Stimulated activated naive CD8-positive, alpha-beta T cell treated with anti-CD3 and anti-CD28 coated beads, Interleukin-15, amount 100 ng/mL, for 72 hours (primary cell): ENCODE measurements around the gene TMCO1.
A peak's percentile ranks its signal among the peaks of the same experiment; 100 is the strongest.
"Not testable (repeated sequence)": the region's sequence is repeated elsewhere in the genome, so short reads cannot be mapped to it uniquely, and the experiment has no call there.

Source experiments
- ATAC-seq: fragments of 150-1000 bp; cut with Tn5 transposase; 2 replicates; pipeline ENCODE4 v1.10.0; 2021; ENCODE audit warnings: mild to moderate bottlenecking, moderate library complexity
- DNase-seq, 2 donors: peaks; one replicate each; pipeline ENCODE4 v3.0.0; 2021 to 2022
- H3K27ac Mint-ChIP-seq, 2 donors: one replicate each; pipeline ENCODE4 v1.8.0; 2022; ENCODE audit warnings: mild to moderate bottlenecking in 2 of 2, mixed read lengths in 2 of 2, moderate library complexity in 2 of 2
- H3K27me3 Mint-ChIP-seq: one replicate; pipeline ENCODE4 v1.8.0; 2022; ENCODE audit warnings: mixed read lengths
- H3K4me1 Mint-ChIP-seq: one replicate; pipeline ENCODE4 v1.8.0; 2022; ENCODE audit warnings: mild to moderate bottlenecking, mixed read lengths
- H3K4me3 Mint-ChIP-seq, 2 donors: one replicate each; pipeline ENCODE4 v1.8.0; 2022; ENCODE audit warnings: mild to moderate bottlenecking in 2 of 2, mixed read lengths in 2 of 2, moderate library complexity in 1 of 2
- H3K9me3 Mint-ChIP-seq, 2 donors: one replicate each; pipeline ENCODE4 v1.8.0; 2022; ENCODE audit warnings: mixed read lengths in 2 of 2

TMCO1 gene

GRCh38 chr1:165712764-165713163 is 55.9 kb downstream of the TMCO1 start:
- DNase-seq (no peak), ATAC-seq (no peak)
- Mint-ChIP-seq H3K4me3 (no peak overlapping the region), H3K4me1 (no peaks in the 10 kb centered on the region), H3K27me3 (peaks cover 18% of the 10 kb centered on the region), H3K9me3 (no peaks in the 10 kb centered on the region), H3K27ac (peak overlapping the region in 1 of 2 donors; percentile 52)

GRCh38 chr1:165707984-165708706 is 60.5 kb downstream of the TMCO1 start:
- ATAC-seq (no peak), DNase-seq (no peak)
- Mint-ChIP-seq H3K4me3 (no peak overlapping the region), H3K9me3 (no peaks in the 10 kb centered on the region), H3K27ac (no peak overlapping the region), H3K4me1 (no peaks in the 10 kb centered on the region), H3K27me3 (peaks cover 35% of the 10 kb centered on the region)

- Mint-ChIP-seq H3K27me3 (peaks cover 26% of the 10 kb centered on the region), H3K9me3 (no peaks in the 10 kb centered on the region), H3K4me1 (peaks cover 5% of the 10 kb centered on the region), H3K4me3 (no peak overlapping the region), H3K27ac (no peak overlapping the region)
- ATAC-seq (no peak), DNase-seq (no peak)
These were observed 65.0 kb downstream of the TMCO1 start for GRCh38 chr1:165703648-165704047.

GRCh38 chr1:165701922-165702321 is 66.7 kb downstream of the TMCO1 start:
- H3K4me3 Mint-ChIP-seq, DNase-seq, H3K4me1 Mint-ChIP-seq, H3K9me3 Mint-ChIP-seq, ATAC-seq: not testable (repeated sequence)
- Mint-ChIP-seq H3K27ac (peak overlapping the region in 1 of 2 donors; percentile 43), H3K27me3 (peaks cover 12% of the 10 kb centered on the region)

GRCh38 chr1:165699577-165699976 is 69.1 kb downstream of the TMCO1 start:
- Mint-ChIP-seq H3K27ac (peak overlapping the region; percentile 30 to 57), H3K9me3 (no peaks in the 10 kb centered on the region), H3K4me3 (peak overlapping the region; percentile 39 to 98), H3K27me3 (no peaks in the 10 kb centered on the region), H3K4me1 (peaks cover 23% of the 10 kb centered on the region)
- no peak for ATAC-seq
- DNase-seq = no peak

GRCh38 chr1:165698761-165699052 is 70.0 kb downstream of the TMCO1 start:
- no peak for DNase-seq
- peaks cover 23% of the 10 kb centered on the region for H3K4me1 Mint-ChIP-seq
- no peaks in the 10 kb centered on the region for H3K27me3 Mint-ChIP-seq
- no peak for ATAC-seq
- peak overlapping the region; percentile 91 to 99 for H3K27ac Mint-ChIP-seq
- H3K9me3 Mint-ChIP-seq = no peaks in the 10 kb centered on the region
- peak overlapping the region; percentile 97 to 98 for H3K4me3 Mint-ChIP-seq

- DNase-seq (peak; percentile 84 to 85), ATAC-seq (peak; percentile 94)
- H3K9me3 Mint-ChIP-seq = no peaks in the 10 kb centered on the region
- peaks cover 23% of the 10 kb centered on the region for H3K4me1 Mint-ChIP-seq
- peak within 1 kb of the TSS; percentile 97 to 99 for H3K27ac Mint-ChIP-seq
- peak within 1 kb of the TSS; percentile 97 to 98 for H3K4me3 Mint-ChIP-seq
- H3K27me3 Mint-ChIP-seq = no peaks in the 10 kb centered on the region
These were observed 70.5 kb downstream of the TMCO1 start, which contains the start of gene ALDH9A1 for GRCh38 chr1:165697881-165698760. Gene ALDH9A1 (minus strand): TSS chr1:165698562. CDS start chr1:165698558, 4 bp downstream.

- H3K4me3 Mint-ChIP-seq = peak overlapping the region; percentile 97 to 98
- peaks cover 23% of the 10 kb centered on the region for H3K4me1 Mint-ChIP-seq
- DNase-seq (no peak), ATAC-seq (no peak)
- H3K27ac Mint-ChIP-seq = peak overlapping the region in 1 of 2 donors; percentile 99
- no peaks in the 10 kb centered on the region for H3K9me3 Mint-ChIP-seq
- H3K27me3 Mint-ChIP-seq = no peaks in the 10 kb centered on the region
These were observed 71.2 kb downstream of the TMCO1 start for GRCh38 chr1:165697491-165697880.

GRCh38 chr1:165696625-165697100 is 72.0 kb downstream of the TMCO1 start:
- ATAC-seq (no peak), DNase-seq (no peak)
- H3K4me3 Mint-ChIP-seq = peak overlapping the region; percentile 67 to 97
- no peaks in the 10 kb centered on the region for H3K27me3 Mint-ChIP-seq
- peaks cover 29% of the 10 kb centered on the region for H3K4me1 Mint-ChIP-seq
- peak overlapping the region in 1 of 2 donors; percentile 80 for H3K27ac Mint-ChIP-seq
- H3K9me3 Mint-ChIP-seq = no peaks in the 10 kb centered on the region

GRCh38 chr1:165695031-165695430 is 73.6 kb downstream of the TMCO1 start:
- Mint-ChIP-seq H3K4me1 (peaks cover 38% of the 10 kb centered on the region), H3K27me3 (no peaks in the 10 kb centered on the region), H3K4me3 (no peak overlapping the region), H3K27ac (no peak overlapping the region), H3K9me3 (no peaks in the 10 kb centered on the region)
- DNase-seq (no peak), ATAC-seq (no peak)

- Mint-ChIP-seq H3K27me3 (no peaks in the 10 kb centered on the region), H3K9me3 (peaks cover 8% of the 10 kb centered on the region in 2 donors), H3K4me3 (no peak overlapping the region), H3K27ac (peak overlapping the region in 1 of 2 donors; percentile 57), H3K4me1 (peaks cover 58% of the 10 kb centered on the region)
- DNase-seq (no peak), ATAC-seq (no peak)
These were observed 80.6 kb downstream of the TMCO1 start for GRCh38 chr1:165688046-165688445.

GRCh38 chr1:165686971-165687433 is 81.7 kb downstream of the TMCO1 start:
- DNase-seq (no peak), ATAC-seq (no peak)
- no peaks in the 10 kb centered on the region for H3K27me3 Mint-ChIP-seq
- H3K27ac Mint-ChIP-seq = peak overlapping the region in 1 of 2 donors; percentile 80
- H3K4me1 Mint-ChIP-seq = peaks cover 55% of the 10 kb centered on the region
- H3K9me3 Mint-ChIP-seq = peaks cover 8% of the 10 kb centered on the region in 2 donors
- peak overlapping the region in 1 of 2 donors; percentile 14 for H3K4me3 Mint-ChIP-seq

GRCh38 chr1:165686121-165686970 is 82.3 kb downstream of the TMCO1 start:
- no peak for ATAC-seq
- peaks cover 49% of the 10 kb centered on the region for H3K4me1 Mint-ChIP-seq

GRCh38 chr1:165683848-165684485 is 84.7 kb downstream of the TMCO1 start:
- peaks cover 8% of the 10 kb centered on the region in 2 donors for H3K9me3 Mint-ChIP-seq
- H3K4me3 Mint-ChIP-seq = no peak overlapping the region
- peaks cover 54% of the 10 kb centered on the region for H3K4me1 Mint-ChIP-seq
- peak overlapping the region in 1 of 2 donors; percentile 37 for H3K27ac Mint-ChIP-seq
- ATAC-seq = no peak
- no peak for DNase-seq
- H3K27me3 Mint-ChIP-seq = no peaks in the 10 kb centered on the region

More at GRCh38 chr1:165686121-165686970, 82.3 kb downstream of the TMCO1 start:
- H3K9me3 Mint-ChIP-seq = peaks cover 8% of the 10 kb centered on the region in 2 donors
- H3K27me3 Mint-ChIP-seq = no peaks in the 10 kb centered on the region
- H3K4me3 Mint-ChIP-seq = peak overlapping the region in 1 of 2 donors; percentile 14
- H3K27ac Mint-ChIP-seq = peak overlapping the region; percentile 38 to 41
- no peak for DNase-seq
